Thoracic aorta (tissue), 2 donors: ENCODE results near the gene CACNA1E. TPM values are rescaled to one million over a fixed set of nuclear protein-coding genes. Genes with fewer than 3 reads are reported as not detected.

Experiments used
- ATAC-seq: fragments of 150-250 bp; one replicate; pipeline ENCODE4 v1.8.0; 2017; ENCODE audit warnings: low read depth; ENCODE audit not compliant: insufficient number of reproducible peaks, low FRiP score
- DNase-seq: peaks from one replicate; pipeline ENCODE4 v3.0.0-alpha.2; 2020; ENCODE audit warnings: low spot score
- H3K27ac ChIP-seq, 2 donors: fragments of 200-600 bp; sonication (generic); 1 replicate in 1 of 2; 2 replicates in 1 of 2; pipeline ENCODE4 v1.5.1; 2016; ENCODE audit warnings: mild to moderate bottlenecking in 2 of 2, moderate library complexity in 2 of 2
- H3K27me3 ChIP-seq: fragments of 200-600 bp; sonication (generic); replicated peaks from 2 replicates; pipeline ENCODE4 v1.6.0; 2016; ENCODE audit warnings: mild to moderate bottlenecking; ENCODE audit not compliant: insufficient read depth
- H3K36me3 ChIP-seq: fragments of 200-600 bp; sonication (generic); one replicate; pipeline ENCODE4 v1.5.1; 2016
- H3K4me1 ChIP-seq, 2 donors: fragments of 200-600 bp; sonication (generic); 1 replicate in 1 of 2; 2 replicates in 1 of 2; pipeline versions ENCODE4 v1.5.1 to v1.6.0; 2016; ENCODE audit warnings: low read depth in 2 of 2, mild to moderate bottlenecking in 1 of 2; ENCODE audit not compliant: control insufficient read depth in 1 of 2
- H3K4me3 ChIP-seq: fragments of 200-600 bp; sonication (generic); 2 replicates; pipeline ENCODE4 v1.5.1; 2016; ENCODE audit warnings: mild to moderate bottlenecking
- H3K9me3 ChIP-seq: fragments of 200-600 bp; sonication (generic); 2 replicates; pipeline ENCODE4 v1.5.1; 2016
- total RNA-seq, 2 donors: library from RNA; depleted of rRNA; stranded (reverse); fragments of >200 nt; gene quantifications; one replicate each; pipeline versions ENCODE4 v1.1.0 to v1.2.3, GENCODE V29; 2016
- TF ChIP-seq, protein P1 (sequence below): fragments of 200-600 bp; sonication (generic); IDR thresholded peaks from one replicate; pipeline ENCODE4 v1.5.1; 2019; ENCODE audit warnings: antibody characterized with exemption

Gene CACNA1E
- total RNA-seq, 2 donors from 2014 or later: not detected

DNA sequence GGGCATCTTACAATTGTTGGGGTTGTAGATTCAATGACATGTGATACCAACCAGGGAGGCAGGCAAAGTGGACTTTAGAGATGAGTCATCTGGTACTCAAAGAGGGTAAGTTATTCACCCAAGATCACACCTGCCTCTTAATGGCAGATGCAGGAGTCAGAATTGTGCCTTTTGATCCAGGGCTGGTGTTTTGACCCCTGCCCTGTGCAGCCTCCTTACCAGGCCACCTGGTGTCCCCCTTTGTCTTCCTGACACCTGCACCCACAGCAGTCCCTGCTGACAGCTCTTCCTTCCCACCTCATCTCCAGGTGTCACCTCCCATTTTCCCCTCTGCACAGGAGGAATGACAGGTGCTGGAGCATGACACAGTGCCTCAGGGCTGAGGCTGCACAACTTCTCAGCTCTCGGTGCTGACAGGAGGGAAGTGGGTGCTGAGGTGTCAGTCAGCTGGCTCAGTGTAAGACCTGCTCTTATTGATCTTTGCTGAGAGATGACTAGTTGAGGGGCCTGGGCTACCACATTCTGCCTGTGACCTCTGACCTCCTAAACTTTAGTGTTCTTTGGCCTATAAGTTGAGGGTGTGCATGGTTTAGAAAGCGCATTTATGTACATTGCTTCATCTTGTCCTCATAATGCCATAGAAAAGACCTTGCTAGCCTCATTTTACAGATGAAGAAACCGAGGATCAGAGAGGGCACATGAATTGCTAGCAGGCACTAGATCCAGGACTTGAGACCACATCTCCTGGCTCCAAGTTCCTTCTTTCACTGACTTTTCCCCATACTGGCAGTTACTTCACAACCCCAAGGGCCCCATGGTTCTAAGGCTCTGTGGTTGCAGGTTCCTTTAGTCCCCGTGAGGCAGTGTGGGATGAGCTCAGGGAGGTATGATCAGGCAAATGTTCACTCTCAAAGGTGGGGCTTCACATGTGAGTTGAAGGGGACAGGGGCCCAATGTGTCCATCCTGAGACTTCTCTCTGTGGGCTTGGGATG, 31.3 kb downstream of the CACNA1E start:
- Histone ChIP-seq H3K27me3 (no peaks in the 10 kb centered on the region), H3K27ac (no peak overlapping the region), H3K4me3 (no peak overlapping the region), H3K4me1 (no peaks in the 10 kb centered on the region), H3K9me3 (no peaks in the 10 kb centered on the region), H3K36me3 (no peaks in the 10 kb centered on the region)
- TF ChIP-seq, protein P1, sequence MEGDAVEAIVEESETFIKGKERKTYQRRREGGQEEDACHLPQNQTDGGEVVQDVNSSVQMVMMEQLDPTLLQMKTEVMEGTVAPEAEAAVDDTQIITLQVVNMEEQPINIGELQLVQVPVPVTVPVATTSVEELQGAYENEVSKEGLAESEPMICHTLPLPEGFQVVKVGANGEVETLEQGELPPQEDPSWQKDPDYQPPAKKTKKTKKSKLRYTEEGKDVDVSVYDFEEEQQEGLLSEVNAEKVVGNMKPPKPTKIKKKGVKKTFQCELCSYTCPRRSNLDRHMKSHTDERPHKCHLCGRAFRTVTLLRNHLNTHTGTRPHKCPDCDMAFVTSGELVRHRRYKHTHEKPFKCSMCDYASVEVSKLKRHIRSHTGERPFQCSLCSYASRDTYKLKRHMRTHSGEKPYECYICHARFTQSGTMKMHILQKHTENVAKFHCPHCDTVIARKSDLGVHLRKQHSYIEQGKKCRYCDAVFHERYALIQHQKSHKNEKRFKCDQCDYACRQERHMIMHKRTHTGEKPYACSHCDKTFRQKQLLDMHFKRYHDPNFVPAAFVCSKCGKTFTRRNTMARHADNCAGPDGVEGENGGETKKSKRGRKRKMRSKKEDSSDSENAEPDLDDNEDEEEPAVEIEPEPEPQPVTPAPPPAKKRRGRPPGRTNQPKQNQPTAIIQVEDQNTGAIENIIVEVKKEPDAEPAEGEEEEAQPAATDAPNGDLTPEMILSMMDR: no peak
- no peak for ATAC-seq
- no peak for DNase-seq

DNA sequence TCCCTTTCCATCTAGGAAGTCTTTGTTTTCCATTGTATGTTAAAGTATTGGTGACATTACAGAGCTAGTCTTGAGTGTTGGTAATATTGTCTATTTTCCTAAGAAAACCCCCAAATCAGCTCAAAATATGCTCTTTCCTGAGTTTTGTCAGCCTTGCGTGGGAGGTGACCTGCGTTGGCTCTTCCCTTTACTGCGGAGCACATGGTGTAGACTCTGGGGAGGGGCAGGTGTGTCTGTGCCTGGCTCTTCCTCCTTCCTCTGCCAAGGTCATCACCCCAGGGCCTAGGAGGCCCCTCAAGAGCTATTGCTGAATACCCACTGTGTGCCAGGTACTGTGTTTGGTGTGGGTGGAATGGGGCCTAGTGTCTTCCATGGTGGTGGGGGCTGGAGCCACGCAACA, 33.4 kb downstream of the CACNA1E start:
- TF ChIP-seq, protein P1: no peak
- Histone ChIP-seq H3K27ac (no peak overlapping the region), H3K4me1 (no peaks in the 10 kb centered on the region), H3K36me3 (no peaks in the 10 kb centered on the region), H3K4me3 (no peak overlapping the region), H3K27me3 (no peaks in the 10 kb centered on the region), H3K9me3 (no peaks in the 10 kb centered on the region)
- DNase-seq: no peak
- ATAC-seq: no peak

DNA sequence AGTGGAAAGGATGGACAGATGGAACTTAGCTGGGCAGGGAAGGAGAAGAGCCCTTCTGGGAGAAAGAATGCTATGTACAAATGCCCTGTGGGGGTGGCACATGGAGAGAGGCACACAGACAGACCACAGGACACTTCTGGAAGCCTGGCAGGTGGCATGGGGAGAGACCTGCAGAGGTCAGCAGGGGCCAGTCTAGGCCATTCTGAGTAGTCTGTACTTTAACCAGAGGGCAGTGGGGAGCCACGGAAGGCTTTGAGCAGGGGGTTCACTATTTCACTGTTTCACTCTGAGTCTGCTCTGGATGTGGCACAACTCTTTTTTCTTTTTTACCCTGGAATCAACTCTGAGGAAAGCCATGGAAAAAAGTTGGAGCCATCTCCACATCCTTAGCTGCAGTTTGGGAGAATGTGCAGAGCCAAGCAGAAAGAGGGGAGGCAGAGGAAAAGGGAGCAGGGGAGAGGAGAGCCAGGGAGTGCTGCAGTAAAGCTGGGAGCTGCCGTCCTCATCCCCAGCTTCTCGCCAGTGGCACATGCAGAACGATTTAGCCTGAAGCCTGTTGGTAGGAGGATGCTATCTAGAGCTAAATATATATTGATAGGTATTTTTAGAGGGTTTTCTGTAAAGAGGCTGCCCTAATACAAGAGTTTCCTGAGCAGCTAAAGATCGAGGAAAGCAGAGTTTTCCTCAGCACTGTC, 34.0 kb downstream of the CACNA1E start:
- Histone ChIP-seq H3K4me1 (no peaks in the 10 kb centered on the region), H3K4me3 (no peak overlapping the region), H3K27me3 (no peaks in the 10 kb centered on the region), H3K36me3 (no peaks in the 10 kb centered on the region), H3K27ac (no peak overlapping the region), H3K9me3 (no peaks in the 10 kb centered on the region)
- ATAC-seq: no peak
- DNase-seq: no peak
- TF ChIP-seq, protein P1: no peak

DNA sequence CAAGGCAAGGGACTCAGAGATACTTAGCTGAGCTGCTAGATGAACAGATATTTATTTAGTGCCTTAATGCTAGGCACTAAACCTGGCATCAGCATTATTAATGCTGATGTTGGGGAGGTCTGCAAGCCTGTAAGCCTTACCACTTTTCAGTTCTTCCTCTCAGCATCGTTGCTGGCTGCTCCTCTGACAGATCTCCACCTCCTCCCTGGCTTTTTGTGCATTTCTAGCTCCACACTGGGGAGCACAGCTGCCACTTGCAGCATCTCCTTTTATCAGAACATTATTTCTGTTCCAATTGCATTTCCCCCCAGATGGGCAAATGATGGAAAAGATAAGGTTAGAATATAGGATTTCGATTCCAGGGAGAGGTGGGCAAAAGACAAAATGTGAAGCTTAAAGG, 34.8 kb downstream of the CACNA1E start:
- TF ChIP-seq, protein P1: no peak
- Histone ChIP-seq H3K4me3 (no peak overlapping the region), H3K4me1 (no peaks in the 10 kb centered on the region), H3K27me3 (no peaks in the 10 kb centered on the region), H3K36me3 (no peaks in the 10 kb centered on the region), H3K9me3 (no peaks in the 10 kb centered on the region), H3K27ac (no peak overlapping the region)
- ATAC-seq (no peak), DNase-seq (no peak)

DNA sequence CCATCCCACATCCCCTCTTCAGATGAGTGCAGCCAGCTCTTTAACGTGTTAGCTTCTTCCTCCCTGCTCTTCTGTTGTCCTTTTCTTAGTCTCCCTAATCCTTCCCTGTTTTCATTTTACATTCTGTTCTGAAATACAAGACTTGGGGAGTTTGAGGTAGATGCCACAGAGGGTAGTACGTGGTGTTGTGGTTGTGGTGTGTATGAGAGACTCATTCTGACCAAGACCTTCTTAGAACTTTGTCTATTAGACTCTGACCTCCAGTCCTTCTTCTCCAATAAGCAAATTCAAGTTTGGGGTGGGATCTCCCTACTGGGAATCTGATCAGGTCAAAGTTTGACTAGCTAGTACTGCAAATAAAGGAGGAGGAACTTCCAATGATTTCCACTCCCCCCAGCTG, 39.5 kb downstream of the CACNA1E start:
- TF ChIP-seq, protein P1: no peak
- Histone ChIP-seq H3K4me1 (no peaks in the 10 kb centered on the region), H3K27me3 (no peaks in the 10 kb centered on the region), H3K9me3 (no peaks in the 10 kb centered on the region), H3K36me3 (no peaks in the 10 kb centered on the region), H3K4me3 (no peak overlapping the region), H3K27ac (no peak overlapping the region)
- no peak for ATAC-seq
- DNase-seq: no peak
